Activated CD8-positive, alpha-beta T cell treated with anti-CD3 and anti-CD28 coated beads, Interleukin-2, amount 10 ng/mL, durations not matched to agents 7 days and 5 days (primary cell): ENCODE data around the gene BCAR3. TPM values are rescaled to one million over a fixed set of nuclear protein-coding genes. Genes with fewer than 3 reads are reported as not detected.

ENCODE experiments used
- ATAC-seq: fragments of 150-1000 bp; cut with Tn5 transposase; one replicate; pipeline ENCODE4 v1.10.0; 2021; ENCODE audit warnings: moderate library complexity
- CTCF ChIA-PET: fragments of 350-600 bp; sonication (Branson Sonifier 250); formaldehyde crosslinking; loops from one replicate; lab custom pipeline; 2021; ENCODE audit warnings: antibody characterized with exemption; lab: Charles Lee
- POLR2A ChIA-PET: fragments of 350-600 bp; sonication (Branson Sonifier 250); formaldehyde crosslinking; loops from one replicate; lab custom pipeline; 2021; ENCODE audit warnings: antibody characterized with exemption; lab: Charles Lee
- DNase-seq: peaks from one replicate; pipeline ENCODE4 v3.0.0-alpha.2; 2020
- H3K27ac Mint-ChIP-seq: one replicate; pipeline ENCODE4 v1.8.0; 2021; ENCODE audit warnings: mild to moderate bottlenecking, mixed read lengths
- H3K27me3 Mint-ChIP-seq: one replicate; pipeline ENCODE4 v1.8.0; 2021; ENCODE audit warnings: low read depth, mixed read lengths
- H3K36me3 Mint-ChIP-seq: one replicate; pipeline ENCODE4 v1.8.0; 2021; ENCODE audit warnings: low read depth, mixed read lengths
- H3K4me1 Mint-ChIP-seq: one replicate; pipeline ENCODE4 v1.8.0; 2021; ENCODE audit warnings: low read depth, mixed read lengths
- H3K4me3 Mint-ChIP-seq: one replicate; pipeline ENCODE4 v1.8.0; 2021; ENCODE audit warnings: mild to moderate bottlenecking, mixed read lengths
- H3K9me3 Mint-ChIP-seq: one replicate; pipeline ENCODE4 v1.8.0; 2022; ENCODE audit warnings: mixed read lengths; ENCODE audit not compliant: insufficient read depth
- total RNA-seq, 2 experiments: library from RNA; stranded (reverse); gene quantifications; one replicate each; pipeline ENCODE4 v1.2.3, GENCODE V29; 2021

The BCAR3 gene
- total RNA-seq, 2 experiments from 2014 or later: 0.44 to 0.79 TPM

DNA sequence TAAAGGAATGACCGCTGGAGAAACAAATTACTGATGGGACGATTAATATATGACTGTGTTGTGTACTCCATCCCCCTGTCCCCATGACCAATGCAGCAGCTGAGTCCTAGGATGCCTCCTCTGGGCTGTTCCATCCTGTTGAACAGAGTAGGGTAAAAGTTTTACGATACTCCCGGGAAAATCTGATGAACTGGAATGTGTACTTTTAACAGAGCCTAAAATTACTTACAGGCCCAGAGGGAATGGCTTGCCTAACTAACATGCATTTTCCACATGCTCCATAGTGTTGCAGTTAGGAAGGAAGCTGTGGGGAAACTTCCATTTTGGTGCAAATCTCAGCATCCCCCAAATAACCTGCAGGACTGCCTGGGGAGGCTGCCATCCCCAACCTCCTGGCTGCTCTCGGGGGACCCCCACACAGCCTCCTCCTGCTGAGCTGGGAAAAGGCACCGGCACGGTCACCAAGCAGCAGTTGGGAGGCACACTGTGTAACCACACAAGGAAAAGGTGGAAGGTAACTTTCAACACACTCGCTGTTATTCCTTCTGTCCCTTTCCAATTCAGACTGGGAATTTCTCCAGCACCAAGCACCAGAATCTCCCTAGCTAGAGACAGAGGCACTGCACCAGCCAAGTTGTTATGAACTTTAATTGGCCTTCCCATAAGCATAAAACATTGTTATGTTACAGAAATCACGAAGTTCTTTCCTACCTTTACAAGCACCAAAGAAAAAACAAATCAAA is 97.2 kb downstream of the BCAR3 start:
- ChIA-PET CTCF (no interaction called here), POLR2A (no interaction called here)
- H3K4me1 Mint-ChIP-seq: peaks cover 12% of the 10 kb centered on the region
- no peaks in the 10 kb centered on the region for H3K36me3 Mint-ChIP-seq
- H3K27ac Mint-ChIP-seq: no peak overlapping the region
- no peak overlapping the region for H3K4me3 Mint-ChIP-seq
- H3K9me3 Mint-ChIP-seq: no peaks in the 10 kb centered on the region
- ATAC-seq (no peak), DNase-seq (no peak)
- no peaks in the 10 kb centered on the region for H3K27me3 Mint-ChIP-seq

- no peaks in the 10 kb centered on the region for H3K36me3 Mint-ChIP-seq
- H3K9me3 Mint-ChIP-seq: no peaks in the 10 kb centered on the region
- no peak for ATAC-seq
- no peaks in the 10 kb centered on the region for H3K4me1 Mint-ChIP-seq
- H3K4me3 Mint-ChIP-seq: no peak overlapping the region
- no peak for DNase-seq
- ChIA-PET POLR2A (no interaction called here), CTCF (interaction anchor here (0.8 kb wide), 1 partner anchor 47 kb away, joined by 3 read pairs; no protein-coding TSS in a partner anchor)
- no peak overlapping the region for H3K27ac Mint-ChIP-seq
- no peaks in the 10 kb centered on the region for H3K27me3 Mint-ChIP-seq
Observed at GRCh38 chr1:93581917-93582850, 99.5 kb downstream of the BCAR3 start.

DNA sequence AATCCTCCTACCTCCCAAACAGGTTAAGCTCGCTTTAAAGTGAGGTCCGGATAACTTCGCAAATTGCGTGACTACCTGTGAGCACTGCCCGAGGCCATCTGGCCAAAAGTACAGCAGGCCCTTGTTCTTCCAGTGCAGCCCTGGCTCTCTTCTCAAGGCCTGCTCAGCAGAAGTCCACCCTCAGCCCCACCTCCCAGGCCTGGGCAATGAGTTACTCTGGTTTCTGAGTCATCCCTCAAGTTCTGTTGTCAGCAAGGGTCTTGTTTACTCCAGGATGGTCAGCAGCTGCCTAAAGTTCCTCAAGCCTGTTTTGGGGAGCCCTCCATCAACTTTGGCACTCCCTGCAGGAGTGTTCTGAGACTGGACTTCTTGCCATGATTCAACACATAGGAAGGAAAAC is 101.7 kb downstream of the BCAR3 start:
- CTCF ChIA-PET: no interaction called here
- POLR2A ChIA-PET: no interaction called here

GRCh38 chr1:93578911-93579825 is 102.5 kb downstream of the BCAR3 start:
- no peak overlapping the region for H3K4me3 Mint-ChIP-seq
- H3K4me1 Mint-ChIP-seq: no peaks in the 10 kb centered on the region
- H3K9me3 Mint-ChIP-seq: no peaks in the 10 kb centered on the region
- H3K27me3 Mint-ChIP-seq: no peaks in the 10 kb centered on the region
- no peaks in the 10 kb centered on the region for H3K36me3 Mint-ChIP-seq
- H3K27ac Mint-ChIP-seq: no peak overlapping the region
- POLR2A ChIA-PET: no interaction called here
- ATAC-seq (no peak), DNase-seq (no peak)
- CTCF ChIA-PET: no interaction called here

More for the DNA sequence above, 101.7 kb downstream of the BCAR3 start:
- H3K4me1 Mint-ChIP-seq: no peaks in the 10 kb centered on the region
- H3K27ac Mint-ChIP-seq: no peak overlapping the region
- DNase-seq (no peak), ATAC-seq (no peak)
- H3K36me3 Mint-ChIP-seq: no peaks in the 10 kb centered on the region
- no peaks in the 10 kb centered on the region for H3K27me3 Mint-ChIP-seq
- no peaks in the 10 kb centered on the region for H3K9me3 Mint-ChIP-seq
- H3K4me3 Mint-ChIP-seq: no peak overlapping the region

DNA sequence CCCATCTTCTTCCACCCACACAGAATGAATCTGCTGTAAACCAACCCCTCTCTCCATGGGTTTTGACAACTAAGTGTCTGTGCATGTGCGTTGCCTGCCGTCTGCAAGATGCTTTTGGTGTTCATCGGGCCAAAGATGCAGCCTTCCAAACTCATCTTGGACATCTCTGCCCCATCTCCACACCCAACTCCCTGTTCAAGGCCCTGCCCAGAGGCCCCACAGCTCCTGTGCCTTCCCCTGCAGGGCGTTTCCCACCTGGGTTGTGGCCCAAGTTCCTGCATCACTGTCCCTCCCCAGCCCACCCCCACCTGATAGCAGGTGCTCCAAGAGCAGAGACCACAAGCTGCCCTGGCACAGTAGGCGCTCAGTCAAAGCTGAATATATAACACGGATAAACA is 103.2 kb downstream of the BCAR3 start:
- Mint-ChIP-seq H3K4me3 (no peak overlapping the region), H3K27ac (no peak overlapping the region), H3K4me1 (no peaks in the 10 kb centered on the region), H3K9me3 (no peaks in the 10 kb centered on the region), H3K36me3 (no peaks in the 10 kb centered on the region), H3K27me3 (no peaks in the 10 kb centered on the region)
- ChIA-PET CTCF (no interaction called here), POLR2A (no interaction called here)
- ATAC-seq (no peak), DNase-seq (no peak)

DNA sequence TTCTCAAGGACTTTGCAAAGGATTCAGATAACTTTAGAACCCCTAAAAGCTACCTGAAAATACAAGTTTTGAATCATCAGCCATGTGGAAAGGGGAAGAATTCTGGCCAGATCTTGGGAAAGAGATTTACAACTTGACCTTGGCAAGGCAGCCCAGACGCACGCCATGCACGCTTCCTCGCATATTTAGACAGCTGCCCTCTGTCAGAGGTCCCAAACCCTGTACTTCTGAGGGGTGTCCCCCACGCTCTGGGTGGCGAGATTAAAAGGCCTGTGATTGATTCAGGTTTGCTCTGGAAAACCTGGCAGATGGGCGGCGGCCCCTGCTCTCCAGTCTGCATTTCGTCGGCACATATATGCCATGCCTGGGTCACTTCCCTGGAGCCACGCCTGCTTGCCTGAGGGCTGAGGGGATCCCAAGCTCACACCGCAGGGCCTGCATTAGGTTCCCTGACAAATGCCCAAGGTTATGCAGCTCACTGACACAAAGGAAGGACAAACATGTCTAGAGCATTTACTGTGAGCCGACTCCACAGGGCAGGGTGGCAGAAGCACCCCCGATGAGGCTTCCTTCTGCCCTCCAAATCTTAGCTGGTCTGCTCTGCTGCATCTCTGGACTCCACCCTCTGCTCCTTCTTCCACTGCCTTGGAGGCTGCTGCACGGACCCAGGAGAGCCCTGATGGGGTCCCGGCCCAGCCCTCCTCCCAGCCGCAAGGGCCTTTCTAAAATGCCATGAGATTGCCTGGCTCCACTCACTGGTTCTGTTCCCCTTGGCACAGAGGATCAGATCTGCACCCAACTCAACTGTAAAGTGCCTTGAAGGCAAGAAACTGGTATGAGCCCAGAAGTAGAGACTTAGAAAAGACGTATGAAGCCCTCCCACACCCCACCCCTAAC is 103.9 kb downstream of the BCAR3 start:
- no peaks in the 10 kb centered on the region for H3K4me1 Mint-ChIP-seq
- CTCF ChIA-PET: no interaction called here
- no peaks in the 10 kb centered on the region for H3K9me3 Mint-ChIP-seq
- H3K27ac Mint-ChIP-seq: no peak overlapping the region
- H3K27me3 Mint-ChIP-seq: no peaks in the 10 kb centered on the region
- H3K4me3 Mint-ChIP-seq: no peak overlapping the region
- H3K36me3 Mint-ChIP-seq: no peaks in the 10 kb centered on the region
- no peak for DNase-seq
- POLR2A ChIA-PET: no interaction called here
- ATAC-seq: no peak

DNA sequence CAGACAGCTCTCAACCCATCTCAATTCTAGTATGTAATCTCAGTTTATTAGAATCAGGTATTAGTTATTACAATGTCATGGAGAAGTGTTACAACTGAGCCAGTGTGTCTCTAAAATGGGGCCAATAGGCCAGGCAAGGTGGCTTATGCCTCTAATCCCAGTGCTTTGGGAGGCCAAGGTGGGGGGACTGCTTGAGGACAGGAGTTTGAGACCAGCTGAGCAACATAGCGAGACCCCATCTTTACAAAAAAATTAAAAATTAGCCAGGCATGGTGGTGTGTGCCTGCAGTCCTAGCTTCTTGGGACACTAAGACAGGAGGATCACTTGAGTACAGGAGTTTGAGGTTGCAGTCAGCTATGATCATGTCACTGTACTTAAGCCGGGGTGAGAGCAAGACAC is 104.9 kb downstream of the BCAR3 start:
- ChIA-PET CTCF (interaction anchor here (1.5 kb wide), 1 partner anchor 272 kb away, joined by 4 read pairs; no protein-coding TSS in a partner anchor), POLR2A (no interaction called here)
- DNase-seq: no peak
- no peaks in the 10 kb centered on the region for H3K36me3 Mint-ChIP-seq
- no peaks in the 10 kb centered on the region for H3K9me3 Mint-ChIP-seq
- no peaks in the 10 kb centered on the region for H3K27me3 Mint-ChIP-seq
- H3K27ac Mint-ChIP-seq: no peak overlapping the region
- H3K4me3 Mint-ChIP-seq: no peak overlapping the region
- no peaks in the 10 kb centered on the region for H3K4me1 Mint-ChIP-seq
- ATAC-seq: no peak

DNA sequence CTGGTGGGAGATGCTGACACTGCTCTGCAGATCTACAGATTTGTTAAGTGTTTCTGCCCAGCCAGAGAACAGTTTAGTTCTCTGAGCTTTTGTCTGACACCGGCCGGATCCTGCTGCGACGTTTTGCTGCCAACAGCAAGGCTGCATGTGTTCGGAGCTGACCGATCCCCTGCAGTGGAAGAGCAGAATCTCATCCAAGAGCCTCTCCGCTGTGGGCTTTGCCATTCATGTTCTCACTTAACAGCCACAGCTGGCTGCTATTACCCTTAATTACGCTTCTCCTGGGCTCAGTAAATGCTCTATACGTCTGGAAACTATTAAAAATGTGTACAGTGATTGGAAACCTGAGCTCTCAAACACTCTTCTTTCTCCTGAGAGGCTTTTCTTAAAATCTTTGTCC is 105.3 kb downstream of the BCAR3 start:
- Mint-ChIP-seq H3K27ac (no peak overlapping the region), H3K4me1 (no peaks in the 10 kb centered on the region), H3K4me3 (no peak overlapping the region), H3K36me3 (no peaks in the 10 kb centered on the region), H3K9me3 (no peaks in the 10 kb centered on the region), H3K27me3 (no peaks in the 10 kb centered on the region)
- DNase-seq (no peak), ATAC-seq (no peak)
- ChIA-PET CTCF (interaction anchor here (1.5 kb wide), 1 partner anchor 272 kb away, joined by 4 read pairs; no protein-coding TSS in a partner anchor), POLR2A (no interaction called here)

DNA sequence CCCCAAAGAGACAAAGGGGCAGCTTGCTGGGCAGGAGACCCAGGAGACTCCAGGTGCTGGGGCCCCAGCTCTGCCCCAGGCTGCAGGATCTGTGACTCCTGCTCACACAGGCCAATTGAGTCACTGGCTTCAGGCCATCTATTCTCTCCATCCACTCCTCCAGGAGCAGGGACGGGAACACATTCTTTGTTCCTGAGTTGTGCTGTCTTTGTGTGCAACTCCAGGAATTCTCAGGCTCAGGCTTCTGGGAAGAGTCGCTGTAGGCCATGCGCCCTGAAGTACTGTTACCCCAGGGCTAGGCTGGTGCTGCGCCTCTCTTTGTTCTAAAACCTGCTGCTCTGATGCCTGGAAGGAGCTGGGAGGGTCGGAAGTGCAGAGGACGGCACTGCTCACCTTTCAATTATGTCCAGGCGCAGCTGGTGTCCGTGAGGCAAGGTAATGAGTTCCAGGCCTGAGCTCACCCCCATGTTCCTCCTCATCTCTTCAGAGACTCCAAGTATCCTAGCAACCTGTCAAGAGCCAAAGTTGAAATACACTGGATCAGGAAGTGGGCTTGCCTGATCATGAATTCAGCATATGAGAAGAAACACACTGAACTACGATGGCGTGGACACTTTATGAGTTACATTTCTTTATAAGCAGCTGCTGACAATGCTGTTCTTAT is 105.9 kb downstream of the BCAR3 start:
- Mint-ChIP-seq H3K9me3 (no peaks in the 10 kb centered on the region), H3K27ac (no peak overlapping the region), H3K36me3 (no peaks in the 10 kb centered on the region), H3K4me1 (no peaks in the 10 kb centered on the region), H3K27me3 (no peaks in the 10 kb centered on the region), H3K4me3 (no peak overlapping the region)
- ChIA-PET CTCF (interaction anchor here (1.5 kb wide), 1 partner anchor 271 kb away, joined by 4 read pairs; no protein-coding TSS in a partner anchor), POLR2A (no interaction called here)
- ATAC-seq: no peak
- DNase-seq: no peak

GRCh38 chr1:93574991-93575390 is 106.6 kb downstream of the BCAR3 start:
- no peak for ATAC-seq
- Mint-ChIP-seq H3K36me3 (no peaks in the 10 kb centered on the region), H3K4me1 (no peaks in the 10 kb centered on the region), H3K9me3 (no peaks in the 10 kb centered on the region), H3K4me3 (no peak overlapping the region), H3K27me3 (no peaks in the 10 kb centered on the region), H3K27ac (no peak overlapping the region)
- ChIA-PET CTCF (no interaction called here), POLR2A (no interaction called here)
- no peak for DNase-seq
